NCI-H2196 treated with DMSO at 0.1 percent for 48 hours (cell line): ENCODE data around the gene WWOX.

Source experiments
- DNase-seq: peaks from one replicate; lab custom pipeline; 2025; ENCODE audit not compliant: unreplicated experiment; lab: John Stamatoyannopoulos, UW

WWOX gene

DNA sequence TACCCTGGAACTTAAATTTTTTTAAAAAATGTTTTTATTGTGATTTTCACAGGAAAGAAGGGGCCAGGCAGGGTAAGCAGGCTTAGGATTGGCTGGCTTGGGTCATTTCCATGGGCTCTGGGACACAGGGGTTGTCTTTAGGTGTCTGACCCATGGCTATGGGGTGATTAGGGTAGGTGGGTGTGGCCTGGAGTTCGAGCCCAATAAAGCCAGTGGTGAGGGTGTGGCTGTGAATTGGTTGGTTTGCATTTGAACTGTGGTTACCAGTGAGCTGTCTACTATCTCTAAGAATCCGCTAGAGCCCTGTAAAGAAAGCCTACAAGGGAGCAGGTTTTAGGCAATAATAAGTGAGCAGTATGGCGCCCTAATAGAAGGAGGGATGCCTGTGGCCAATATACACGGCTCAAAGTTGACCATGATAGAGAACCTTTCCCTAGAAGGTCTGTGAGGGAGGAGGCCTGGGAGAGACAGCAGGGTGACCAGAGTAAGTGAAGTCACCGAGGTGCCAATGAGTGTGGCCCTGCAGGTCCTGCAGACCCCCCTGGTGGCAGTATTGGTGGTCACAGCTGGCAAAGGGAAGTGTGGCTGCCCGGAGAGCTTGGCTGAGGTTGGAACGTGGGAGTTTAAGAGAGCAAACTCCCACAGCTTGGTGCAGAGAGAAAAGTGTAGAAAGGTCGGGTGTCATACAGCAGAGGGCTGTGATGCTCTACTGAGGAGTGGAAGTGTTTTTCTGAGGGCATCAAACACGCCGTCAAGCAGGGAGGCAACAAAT lies 454.0 kb downstream of the WWOX start:
- no peak for DNase-seq

GRCh38 chr16:78556421-78556820 lies 457.0 kb downstream of the WWOX start:
- no peak for DNase-seq

DNA sequence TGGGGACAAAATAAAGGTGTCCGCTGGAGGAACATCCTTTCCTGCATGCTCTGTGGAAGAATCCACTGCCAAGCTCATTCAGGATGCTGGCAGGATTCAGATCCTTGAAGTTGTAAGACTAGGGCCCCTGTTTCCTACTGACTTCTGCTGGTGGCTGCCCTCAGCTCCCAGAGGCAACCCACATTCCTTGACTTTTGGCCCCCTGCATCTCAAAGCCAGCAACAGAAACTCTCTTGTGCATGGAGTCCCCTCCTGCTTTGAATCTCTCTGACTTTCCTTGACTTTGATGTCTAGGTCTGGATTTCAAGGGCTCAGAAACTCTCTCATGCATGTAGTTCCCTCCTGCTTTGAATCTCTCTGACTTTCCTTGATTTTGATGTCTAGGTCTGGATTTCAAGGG lies 461.5 kb downstream of the WWOX start:
- no peak for DNase-seq

GRCh38 chr16:78562111-78562510 lies 462.7 kb downstream of the WWOX start:
- DNase-seq, result no peak

- DNase-seq, result no peak
Measured at GRCh38 chr16:78562650-78563049, 463.2 kb downstream of the WWOX start.

- DNase-seq, result peak; percentile 40
Measured at GRCh38 chr16:78563905-78564304, 464.5 kb downstream of the WWOX start.

DNA sequence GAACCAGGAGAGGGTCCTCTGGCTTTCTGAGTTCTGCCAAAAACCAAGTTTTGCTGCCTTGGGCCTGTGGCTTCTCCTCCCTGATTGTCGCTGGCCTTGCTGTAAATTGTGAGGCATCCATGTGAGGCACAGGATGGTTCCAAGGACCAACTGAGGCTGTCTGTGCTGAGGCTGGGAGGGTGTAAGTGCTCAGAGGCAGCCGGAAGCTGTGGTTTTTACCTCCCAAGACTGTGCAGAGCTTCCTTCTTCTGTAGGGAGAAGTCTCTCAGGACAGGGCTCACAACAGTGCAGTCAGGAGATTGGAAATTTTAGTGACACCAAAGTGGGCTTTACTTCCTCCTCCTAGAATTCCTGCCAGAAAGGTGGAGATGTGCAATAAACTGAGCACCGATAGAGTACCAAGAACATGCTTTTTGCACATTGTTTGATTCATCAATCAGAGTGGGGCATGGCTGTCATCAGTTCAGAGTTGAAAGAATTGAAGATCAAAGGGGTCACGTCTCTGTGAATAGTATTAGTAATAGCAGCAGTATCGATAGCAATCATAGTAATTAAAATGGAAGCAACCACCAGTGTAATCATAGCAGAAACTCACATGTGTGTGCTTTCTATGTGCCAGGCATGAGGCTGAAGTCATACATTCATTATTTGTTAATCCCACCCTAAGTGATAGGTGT lies 467.1 kb downstream of the WWOX start:
- no peak for DNase-seq

DNA sequence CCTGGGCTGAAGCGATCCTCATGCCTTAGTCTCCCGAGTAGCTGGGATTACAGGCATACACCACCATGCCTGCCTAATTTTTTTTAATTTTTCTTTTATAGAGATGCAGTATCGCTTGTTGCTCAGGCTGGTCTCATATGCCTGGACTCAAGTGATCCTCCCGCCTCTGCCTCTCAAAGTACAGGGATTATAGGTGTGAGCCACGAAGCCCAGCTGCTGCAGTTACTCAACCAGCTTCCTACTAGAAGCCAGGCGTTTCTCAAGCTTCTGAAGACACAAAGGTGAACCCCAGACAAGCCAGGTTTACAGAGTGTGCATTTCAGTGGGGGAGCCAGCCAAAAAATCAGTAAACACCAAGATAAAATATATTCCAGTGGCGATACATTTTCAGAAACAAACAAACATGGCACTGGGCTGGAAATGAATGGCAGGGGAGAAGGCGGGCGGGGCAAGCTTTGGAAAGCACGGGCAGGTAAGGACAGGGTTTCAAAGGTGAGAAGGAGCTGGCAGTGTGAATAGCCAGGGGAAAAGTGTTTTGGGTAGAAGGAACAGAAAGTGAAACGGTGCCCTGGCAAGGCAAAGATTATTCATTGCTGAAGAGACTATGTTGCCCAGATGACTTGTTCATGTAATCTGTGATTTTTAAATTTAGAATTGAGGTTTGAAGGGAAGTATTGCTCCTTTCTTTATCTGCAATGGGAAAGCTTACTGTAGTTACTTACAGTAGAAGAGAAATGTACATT lies 471.1 kb downstream of the WWOX start:
- no peak for DNase-seq

- no peak for DNase-seq
Measured at GRCh38 chr16:78571434-78571833, 472.0 kb downstream of the WWOX start.

DNA sequence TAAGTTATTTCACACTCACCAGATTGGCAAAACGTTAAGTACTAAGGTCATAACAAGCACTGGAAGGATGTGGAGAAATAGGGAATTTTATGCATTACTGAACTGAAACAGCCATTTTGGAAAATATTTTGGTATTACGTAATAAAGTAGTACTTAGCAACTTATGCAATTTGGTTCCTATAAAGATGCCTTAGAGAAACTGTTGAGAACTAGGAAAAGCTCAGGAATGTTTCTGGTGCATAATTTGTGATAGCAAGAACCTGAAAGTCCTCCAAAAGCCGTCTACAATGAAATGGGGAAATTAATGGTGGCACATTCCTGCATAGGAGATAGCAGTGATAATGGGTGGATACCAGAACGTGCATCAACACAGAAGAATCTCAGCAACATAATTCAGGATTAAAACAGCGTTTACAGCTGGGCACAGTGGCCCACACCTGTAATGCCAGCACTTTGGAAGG lies 472.5 kb downstream of the WWOX start:
- DNase-seq, result no peak

DNA sequence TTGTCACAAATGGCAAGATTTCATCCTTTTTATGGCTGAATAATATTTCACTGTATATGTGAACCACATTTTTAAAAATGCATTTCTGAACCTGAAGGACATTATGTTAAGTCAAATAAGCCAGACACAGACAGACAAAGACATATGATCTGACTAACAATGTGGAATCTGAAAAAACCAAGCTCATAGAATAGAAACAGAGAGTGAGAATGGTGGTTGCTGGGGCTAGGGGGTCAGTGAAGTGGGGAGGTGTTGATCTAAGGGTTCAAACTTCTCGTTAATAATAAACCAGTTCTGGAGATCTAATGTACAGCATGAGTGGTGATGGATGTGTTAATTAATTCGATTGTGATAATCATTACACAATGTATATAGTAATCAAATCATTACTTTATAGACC lies 475.1 kb downstream of the WWOX start:
- no peak for DNase-seq

GRCh38 chr16:78576941-78577340 lies 477.5 kb downstream of the WWOX start:
- DNase-seq, result no peak

DNA sequence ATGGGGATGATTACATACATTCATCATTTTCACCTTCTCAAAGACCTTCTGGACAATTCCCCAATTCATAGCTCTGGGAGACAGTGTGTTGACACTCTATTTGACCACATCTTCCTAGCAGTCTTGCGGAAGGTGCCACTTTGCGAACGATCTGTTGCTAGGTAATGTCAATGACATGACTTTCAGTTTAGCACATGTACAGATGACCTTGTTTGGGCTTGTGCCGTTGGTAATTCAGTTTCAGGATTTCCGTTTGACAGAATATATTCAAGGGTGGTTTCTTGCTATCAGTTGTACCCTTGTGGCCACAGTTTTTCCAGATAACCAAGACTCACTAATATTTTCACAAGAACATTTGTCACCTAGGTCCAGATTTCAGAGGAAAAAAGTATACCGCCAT lies 478.2 kb downstream of the WWOX start:
- no peak for DNase-seq

DNA sequence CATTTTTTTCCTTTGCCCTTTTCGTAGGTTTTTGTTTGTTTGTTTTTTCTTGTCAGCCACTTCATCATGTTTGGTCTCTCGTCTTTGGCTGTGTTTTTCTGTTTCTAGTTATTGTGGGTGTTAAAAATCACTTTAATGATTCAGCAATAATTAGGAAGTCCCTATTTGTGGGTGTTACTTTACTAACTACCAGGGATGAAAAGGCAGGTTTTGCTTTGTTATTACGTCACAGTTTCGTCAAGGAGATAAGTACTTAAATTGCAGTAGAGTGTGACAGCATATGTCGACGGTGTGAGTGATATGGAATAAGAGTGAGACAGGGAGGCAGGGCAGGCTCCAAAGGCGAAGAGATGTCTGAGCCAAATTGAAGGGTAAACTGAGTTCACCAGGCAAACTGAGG lies 479.6 kb downstream of the WWOX start:
- no peak for DNase-seq

GRCh38 chr16:78583441-78583840 lies 484.0 kb downstream of the WWOX start:
- DNase-seq, result no peak

DNA sequence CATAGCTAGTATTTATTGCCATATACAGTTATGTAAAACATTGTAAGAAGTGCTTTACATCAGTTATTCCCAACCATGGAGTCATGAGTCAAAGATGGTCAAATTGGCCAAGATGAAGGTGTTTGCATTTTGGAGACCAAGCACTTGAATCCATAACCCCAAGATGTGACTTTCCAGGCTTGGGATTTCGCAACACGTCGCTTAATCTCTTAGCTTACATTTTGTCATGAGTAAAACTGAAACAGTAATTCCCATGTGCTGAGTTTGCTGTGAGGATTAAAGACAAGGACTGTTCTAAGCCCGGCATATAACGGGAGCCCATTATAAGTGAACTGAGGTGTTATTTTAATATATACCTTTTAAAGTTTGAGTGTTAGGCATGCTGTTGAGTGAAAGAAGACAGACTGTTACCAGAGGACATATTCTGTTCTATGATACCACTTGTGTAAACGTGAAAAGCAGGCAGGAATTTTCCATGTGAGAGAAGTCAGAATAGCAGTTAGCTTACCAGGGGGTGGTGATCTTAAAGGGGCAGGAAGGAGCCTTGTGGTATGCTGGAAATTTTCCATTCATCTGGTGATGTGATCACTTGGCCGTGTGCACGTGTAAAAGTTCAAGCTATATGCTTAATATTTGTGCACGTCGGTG lies 484.9 kb downstream of the WWOX start:
- no peak for DNase-seq

GRCh38 chr16:78584991-78585390 lies 485.5 kb downstream of the WWOX start:
- no peak for DNase-seq

GRCh38 chr16:78589331-78589730 lies 489.9 kb downstream of the WWOX start:
- DNase-seq, result no peak

GRCh38 chr16:78591682-78592103 lies 492.2 kb downstream of the WWOX start:
- no peak for DNase-seq

GRCh38 chr16:78592111-78592510 lies 492.7 kb downstream of the WWOX start:
- no peak for DNase-seq

- DNase-seq, result no peak
Measured at GRCh38 chr16:78593352-78593751, 493.9 kb downstream of the WWOX start.
